LNCAP (cell line): ENCODE measurements around the gene RFPL3.

Source experiments
- TF ChIP-seq, protein P1 (sequence below): fragments of 450-650 bp; IDR thresholded peaks from 2 replicates; pipeline ENCODE4 v1.5.1; 2017; ENCODE audit warnings: mild to moderate bottlenecking

RFPL3 gene

GRCh38 chr22:32317524-32317923 lies 40.1 kb upstream of the RFPL3 start:
- TF ChIP-seq, protein P1, sequence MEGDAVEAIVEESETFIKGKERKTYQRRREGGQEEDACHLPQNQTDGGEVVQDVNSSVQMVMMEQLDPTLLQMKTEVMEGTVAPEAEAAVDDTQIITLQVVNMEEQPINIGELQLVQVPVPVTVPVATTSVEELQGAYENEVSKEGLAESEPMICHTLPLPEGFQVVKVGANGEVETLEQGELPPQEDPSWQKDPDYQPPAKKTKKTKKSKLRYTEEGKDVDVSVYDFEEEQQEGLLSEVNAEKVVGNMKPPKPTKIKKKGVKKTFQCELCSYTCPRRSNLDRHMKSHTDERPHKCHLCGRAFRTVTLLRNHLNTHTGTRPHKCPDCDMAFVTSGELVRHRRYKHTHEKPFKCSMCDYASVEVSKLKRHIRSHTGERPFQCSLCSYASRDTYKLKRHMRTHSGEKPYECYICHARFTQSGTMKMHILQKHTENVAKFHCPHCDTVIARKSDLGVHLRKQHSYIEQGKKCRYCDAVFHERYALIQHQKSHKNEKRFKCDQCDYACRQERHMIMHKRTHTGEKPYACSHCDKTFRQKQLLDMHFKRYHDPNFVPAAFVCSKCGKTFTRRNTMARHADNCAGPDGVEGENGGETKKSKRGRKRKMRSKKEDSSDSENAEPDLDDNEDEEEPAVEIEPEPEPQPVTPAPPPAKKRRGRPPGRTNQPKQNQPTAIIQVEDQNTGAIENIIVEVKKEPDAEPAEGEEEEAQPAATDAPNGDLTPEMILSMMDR: no peak

- TF ChIP-seq, protein P1: no peak
These were observed 39.3 kb upstream of the RFPL3 start for GRCh38 chr22:32318361-32318760.

- TF ChIP-seq, protein P1: no peak
These were observed 37.7 kb upstream of the RFPL3 start for GRCh38 chr22:32319861-32320406.

DNA sequence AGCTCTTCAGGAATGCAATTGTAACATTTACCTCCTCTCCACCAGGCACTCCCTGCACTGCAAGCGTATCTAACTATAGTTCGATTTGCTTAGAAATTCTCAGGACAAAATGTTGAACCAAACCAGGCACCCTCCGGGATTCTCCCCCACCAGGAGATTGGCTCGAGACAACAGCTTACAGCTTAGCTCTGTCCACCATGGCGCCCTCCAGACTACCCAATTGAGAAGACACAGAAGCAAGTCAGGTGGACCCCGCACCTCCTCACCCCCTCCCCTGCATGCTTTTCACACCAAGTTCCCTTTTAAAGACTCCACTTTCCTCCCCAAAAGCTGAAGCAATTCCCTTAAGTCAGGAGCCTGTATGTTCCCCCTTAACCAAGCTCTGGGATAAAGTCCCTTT lies 34.7 kb upstream of the RFPL3 start:
- TF ChIP-seq, protein P1: no peak

GRCh38 chr22:32323513-32324164 lies 34.0 kb upstream of the RFPL3 start:
- TF ChIP-seq, protein P1: no peak

- TF ChIP-seq, protein P1: no peak
These were observed 32.9 kb upstream of the RFPL3 start for GRCh38 chr22:32324505-32325415.

- TF ChIP-seq, protein P1: no peak
These were observed 32.3 kb upstream of the RFPL3 start for GRCh38 chr22:32325416-32325801.
